ENCODE measurements around the gene SPAG16.

The SPAG16 gene

DNA sequence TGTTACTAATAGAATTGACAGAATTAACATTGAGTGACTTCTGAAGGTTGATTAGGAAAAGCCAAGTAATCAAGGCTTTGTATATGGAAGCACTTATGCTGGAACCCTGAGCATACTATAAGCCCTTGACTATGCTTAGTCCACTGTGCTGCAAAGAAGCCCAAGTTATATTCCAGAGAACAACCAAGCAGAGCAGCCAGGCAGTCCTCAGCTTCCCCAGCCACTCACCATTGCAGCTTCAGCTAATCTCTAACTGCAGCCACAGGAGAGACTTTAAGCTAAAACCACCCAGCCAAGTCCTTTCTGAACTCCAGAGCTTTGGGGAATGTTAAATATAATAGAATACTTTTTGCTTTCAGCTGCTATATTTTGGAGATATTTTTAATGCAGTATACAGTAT lies 962.2 kb downstream of the SPAG16 start:
- Histone ChIP-seq H3K9ac (ENCODE audit: insufficient read length) (no peak overlapping the region), H3K27ac (no peak overlapping the region), H3K9me3 (ENCODE audit: low read depth, low read length) (no peaks in the 10 kb centered on the region), H3K36me3 (ENCODE audit: insufficient read depth, low read length) (no peaks in the 10 kb centered on the region), H3K4me3 (no peak overlapping the region)
- TF ChIP-seq FOXP2 (optimal IDR thresholded peaks at IDR 0.05; ENCODE audit: control extremely low read depth, extremely low read length, insufficient read depth) (no peak), POLR2AphosphoS5 (IDR thresholded peaks at IDR 0.05; ENCODE audit: borderline replicate concordance, low read depth, low read length) (no peak), EZH2 (IDR thresholded peaks at IDR 0.05) (no peak)
- no peak for DNase-seq (ENCODE audit: low read depth, low spot score)

DNA sequence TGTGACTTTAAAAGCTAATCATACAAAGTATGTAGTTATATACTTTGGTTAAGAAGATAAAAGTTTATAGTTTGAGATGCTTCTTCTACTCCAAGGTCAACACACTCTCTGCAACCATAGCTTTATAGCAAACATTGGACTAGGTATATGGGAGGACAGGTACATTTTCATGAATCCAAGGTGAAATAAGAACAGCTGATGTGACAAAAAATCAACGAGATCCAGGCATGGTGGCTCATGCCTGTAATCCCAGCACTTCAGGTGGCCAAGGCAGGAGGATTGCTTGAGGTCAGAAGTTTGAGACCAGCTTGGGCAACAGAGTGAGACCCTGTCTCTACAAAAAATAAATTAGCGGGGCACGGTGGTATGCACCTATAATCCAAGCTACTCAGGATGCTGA lies 963.3 kb downstream of the SPAG16 start:
- Histone ChIP-seq H3K9me3 (ENCODE audit: low read depth, low read length) (no peaks in the 10 kb centered on the region), H3K36me3 (ENCODE audit: insufficient read depth, low read length) (no peaks in the 10 kb centered on the region), H3K27ac (no peak overlapping the region), H3K9ac (ENCODE audit: insufficient read length) (no peak overlapping the region), H3K4me3 (no peak overlapping the region)
- no peak for TF ChIP-seq POLR2AphosphoS5 (IDR thresholded peaks at IDR 0.05; ENCODE audit: borderline replicate concordance, low read depth, low read length)
- TF ChIP-seq FOXP2 (optimal IDR thresholded peaks at IDR 0.05; ENCODE audit: control extremely low read depth, extremely low read length, insufficient read depth), result no peak
- no peak for TF ChIP-seq EZH2 (IDR thresholded peaks at IDR 0.05)
- no peak for DNase-seq (ENCODE audit: low read depth, low spot score)

DNA sequence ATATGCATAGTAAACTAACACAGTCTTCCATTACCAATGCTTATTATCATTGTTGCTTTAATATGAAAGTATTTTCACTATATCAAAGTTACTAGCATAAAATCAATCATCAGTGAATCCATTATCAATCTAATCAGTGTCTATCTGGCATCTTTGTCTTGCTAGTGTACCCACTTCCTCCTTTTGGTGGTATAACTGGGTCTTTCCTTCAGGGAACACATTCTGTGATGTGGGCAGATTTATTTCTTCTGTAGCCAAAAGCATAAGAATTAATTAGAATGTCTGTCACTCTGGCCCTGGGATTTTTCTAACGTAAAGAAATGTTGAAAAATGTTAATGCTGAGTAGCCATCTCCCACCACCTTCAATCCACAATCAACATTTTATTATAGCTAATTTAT lies 970.8 kb downstream of the SPAG16 start:
- no peak for DNase-seq (ENCODE audit: low read depth, low spot score)
- no peak for TF ChIP-seq EZH2 (IDR thresholded peaks at IDR 0.05)
- no peak; the same call in 1 of the 2 replicates for TF ChIP-seq POLR2AphosphoS5 (IDR thresholded peaks at IDR 0.05; ENCODE audit: borderline replicate concordance, low read depth, low read length)
- TF ChIP-seq FOXP2 (optimal IDR thresholded peaks at IDR 0.05; ENCODE audit: control extremely low read depth, extremely low read length, insufficient read depth), result no peak
- peak overlapping the region; percentile 55; the same call in 1 of the 2 replicates for H3K4me3 ChIP-seq
- H3K9ac ChIP-seq (ENCODE audit: insufficient read length), result no peak overlapping the region
- H3K36me3 ChIP-seq (ENCODE audit: insufficient read depth, low read length), result no peaks in the 10 kb centered on the region
- H3K9me3 ChIP-seq (ENCODE audit: low read depth, low read length), result no peaks in the 10 kb centered on the region
- peak overlapping the region; percentile 73 for H3K27ac ChIP-seq

DNA sequence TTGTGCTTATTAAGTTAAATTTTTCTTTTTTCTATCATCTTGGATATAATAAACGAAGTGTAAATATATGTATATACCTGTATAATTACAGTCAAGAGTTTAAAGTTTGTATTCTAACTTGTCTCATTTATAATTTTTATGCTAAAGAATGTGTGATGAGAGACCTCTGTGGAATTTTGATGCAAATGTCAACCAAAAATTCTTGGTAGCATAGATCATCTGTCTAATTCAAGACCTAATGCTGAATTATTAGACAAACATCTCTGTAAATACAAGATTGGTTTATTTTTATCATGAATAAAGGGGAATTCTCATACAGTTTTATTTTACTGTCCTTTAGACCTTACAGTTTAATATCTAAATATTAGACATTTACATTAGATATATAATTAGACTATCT lies 977.4 kb downstream of the SPAG16 start:
- no peak for TF ChIP-seq POLR2AphosphoS5 (IDR thresholded peaks at IDR 0.05; ENCODE audit: borderline replicate concordance, low read depth, low read length)
- TF ChIP-seq FOXP2 (optimal IDR thresholded peaks at IDR 0.05; ENCODE audit: control extremely low read depth, extremely low read length, insufficient read depth), result no peak
- no peak for TF ChIP-seq EZH2 (IDR thresholded peaks at IDR 0.05)
- no peaks in the 10 kb centered on the region for H3K36me3 ChIP-seq (ENCODE audit: insufficient read depth, low read length)
- no peaks in the 10 kb centered on the region for H3K9me3 ChIP-seq (ENCODE audit: low read depth, low read length)
- no peak for DNase-seq (ENCODE audit: low read depth, low spot score)
- no peak overlapping the region for H3K9ac ChIP-seq (ENCODE audit: insufficient read length)
- H3K4me3 ChIP-seq, result no peak overlapping the region
- H3K27ac ChIP-seq, result no peak overlapping the region

DNA sequence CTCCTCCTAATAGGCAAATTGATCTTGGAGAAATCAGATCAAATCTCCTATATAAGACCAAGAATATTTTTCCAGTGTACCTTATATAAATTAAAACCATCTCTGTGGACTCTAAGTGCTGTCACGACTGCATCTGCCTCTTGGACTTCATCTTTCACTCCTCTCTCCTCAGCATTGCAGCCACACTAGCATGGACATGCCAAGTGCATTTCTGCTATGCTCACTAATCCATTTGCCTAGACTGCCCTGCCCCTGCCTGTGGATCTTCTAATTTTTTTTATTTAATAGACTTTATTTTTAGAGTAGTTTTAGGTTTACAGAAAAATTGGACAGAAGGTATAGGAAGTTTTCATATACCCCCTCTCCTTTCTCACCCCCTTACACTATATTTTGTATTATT lies 979.9 kb downstream of the SPAG16 start:
- H3K9ac ChIP-seq (ENCODE audit: insufficient read length), result no peak overlapping the region
- no peaks in the 10 kb centered on the region for H3K9me3 ChIP-seq (ENCODE audit: low read depth, low read length)
- no peak overlapping the region for H3K27ac ChIP-seq
- DNase-seq (ENCODE audit: low read depth, low spot score), result no peak
- no peak overlapping the region for H3K4me3 ChIP-seq
- H3K36me3 ChIP-seq (ENCODE audit: insufficient read depth, low read length), result no peaks in the 10 kb centered on the region
- TF ChIP-seq EZH2 (IDR thresholded peaks at IDR 0.05), result no peak

DNA sequence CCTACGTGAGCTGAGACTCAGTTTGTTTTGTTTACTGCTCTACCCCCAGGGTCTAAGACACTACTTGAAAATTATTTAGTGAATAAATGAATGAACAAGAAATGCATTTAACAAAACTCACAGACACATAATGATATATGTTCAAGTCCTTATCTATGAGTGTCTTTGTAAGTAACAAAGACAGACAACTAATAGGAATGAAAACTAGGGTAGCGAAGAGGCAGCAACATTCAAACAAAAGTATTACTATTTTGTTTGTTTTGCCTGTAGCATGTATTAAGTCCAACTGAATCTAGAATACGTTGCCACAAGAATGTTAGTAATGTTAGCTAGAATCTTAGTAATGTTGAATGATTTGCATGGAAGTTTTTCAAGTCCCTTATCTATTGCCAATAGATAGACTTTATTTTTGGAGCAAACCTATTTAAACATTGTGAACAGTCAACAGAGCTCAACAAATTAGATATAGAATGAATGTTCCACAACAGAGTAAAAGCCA lies 981.8 kb downstream of the SPAG16 start:
- Histone ChIP-seq H3K9ac (ENCODE audit: insufficient read length) (no peak overlapping the region), H3K4me3 (no peak overlapping the region), H3K27ac (no peak overlapping the region), H3K9me3 (ENCODE audit: low read depth, low read length) (no peaks in the 10 kb centered on the region), H3K36me3 (ENCODE audit: insufficient read depth, low read length) (no peaks in the 10 kb centered on the region)
- DNase-seq (ENCODE audit: low read depth, low spot score), result no peak
- no peak for TF ChIP-seq FOXP2 (optimal IDR thresholded peaks at IDR 0.05; ENCODE audit: control extremely low read depth, extremely low read length, insufficient read depth)

DNA sequence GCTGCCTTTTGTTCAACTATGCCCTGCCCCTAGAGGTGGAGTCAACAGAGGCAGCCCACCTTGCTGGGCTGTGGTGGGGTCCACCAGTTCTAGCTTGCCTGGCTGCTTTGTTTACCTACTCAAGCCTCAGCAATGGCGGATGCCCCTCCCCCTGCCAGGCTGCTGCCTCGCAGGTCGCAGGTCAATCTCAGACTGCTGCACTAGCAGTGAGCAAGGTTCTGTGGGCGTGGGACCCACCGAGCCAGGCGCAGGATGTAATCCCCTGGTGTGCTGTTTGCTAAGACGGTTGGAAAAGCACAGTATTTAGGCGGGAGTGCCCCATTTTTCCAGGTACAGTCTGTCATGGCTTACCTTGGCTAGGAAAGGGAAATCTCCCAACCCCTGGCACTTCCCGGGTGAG lies 993.6 kb downstream of the SPAG16 start:
- Histone ChIP-seq H3K9me3 (ENCODE audit: low read depth, low read length) (no peaks in the 10 kb centered on the region), H3K27ac (no peak overlapping the region), H3K36me3 (ENCODE audit: insufficient read depth, low read length) (no peaks in the 10 kb centered on the region), H3K9ac (ENCODE audit: insufficient read length) (no peak overlapping the region), H3K4me3 (no peak overlapping the region)
- DNase-seq (ENCODE audit: low read depth, low spot score), result no peak
- no peak for TF ChIP-seq POLR2AphosphoS5 (IDR thresholded peaks at IDR 0.05; ENCODE audit: borderline replicate concordance, low read depth, low read length)
- TF ChIP-seq EZH2 (IDR thresholded peaks at IDR 0.05), result no peak
- TF ChIP-seq FOXP2 (optimal IDR thresholded peaks at IDR 0.05; ENCODE audit: control extremely low read depth, extremely low read length, insufficient read depth), result no peak

DNA sequence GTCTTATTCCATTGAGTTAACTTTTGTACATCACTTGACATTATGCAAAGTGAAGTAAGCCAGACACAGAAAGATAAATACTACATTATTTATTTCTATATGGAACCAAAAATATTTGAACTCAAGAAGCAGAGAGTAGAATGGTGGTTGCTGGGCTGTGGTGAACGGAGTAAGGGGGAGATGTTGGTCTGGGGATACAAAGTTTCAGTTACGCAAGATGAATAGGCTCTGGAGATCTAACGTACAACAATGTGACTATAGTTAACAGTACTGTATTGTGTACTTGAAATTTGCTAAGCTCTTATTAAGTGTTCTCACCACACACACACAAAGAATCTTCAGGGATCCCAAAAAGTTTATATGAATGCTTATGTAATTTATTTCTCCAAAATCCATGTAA lies 1001.7 kb downstream of the SPAG16 start:
- Histone ChIP-seq H3K9me3 (ENCODE audit: low read depth, low read length) (no peaks in the 10 kb centered on the region), H3K4me3 (no peak overlapping the region), H3K9ac (ENCODE audit: insufficient read length) (no peak overlapping the region), H3K27ac (no peak overlapping the region), H3K36me3 (ENCODE audit: insufficient read depth, low read length) (no peaks in the 10 kb centered on the region)
- TF ChIP-seq EZH2 (IDR thresholded peaks at IDR 0.05) (no peak), FOXP2 (optimal IDR thresholded peaks at IDR 0.05; ENCODE audit: control extremely low read depth, extremely low read length, insufficient read depth) (no peak), POLR2AphosphoS5 (IDR thresholded peaks at IDR 0.05; ENCODE audit: borderline replicate concordance, low read depth, low read length) (no peak)
- DNase-seq (ENCODE audit: low read depth, low spot score), result no peak

DNA sequence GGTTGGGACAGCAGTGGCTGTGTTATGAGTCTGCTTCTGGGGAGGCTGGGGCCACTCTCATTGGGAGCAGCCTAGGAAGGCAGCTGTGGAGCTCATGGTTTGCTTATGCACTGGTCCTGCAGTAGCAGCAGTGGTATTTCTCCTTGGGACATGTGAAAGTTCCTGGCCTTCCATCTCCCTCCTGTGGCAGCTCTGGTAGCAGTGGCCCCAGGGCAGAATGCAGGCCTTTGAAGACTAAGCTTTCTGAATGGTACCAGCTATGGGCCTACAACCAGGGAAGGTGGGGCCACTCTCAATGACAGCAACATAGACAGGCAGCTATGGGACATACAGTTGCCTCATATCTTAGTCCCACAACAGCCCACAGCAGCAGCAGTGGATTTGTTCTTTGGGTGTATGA lies 1009.3 kb downstream of the SPAG16 start:
- no peak overlapping the region for H3K9ac ChIP-seq (ENCODE audit: insufficient read length)
- no peak for TF ChIP-seq EZH2 (IDR thresholded peaks at IDR 0.05)
- TF ChIP-seq POLR2AphosphoS5 (IDR thresholded peaks at IDR 0.05; ENCODE audit: borderline replicate concordance, low read depth, low read length), result no peak
- no peak for TF ChIP-seq FOXP2 (optimal IDR thresholded peaks at IDR 0.05; ENCODE audit: control extremely low read depth, extremely low read length, insufficient read depth)
- no peak overlapping the region for H3K4me3 ChIP-seq
- no peaks in the 10 kb centered on the region for H3K9me3 ChIP-seq (ENCODE audit: low read depth, low read length)
- DNase-seq (ENCODE audit: low read depth, low spot score), result no peak
- no peak overlapping the region for H3K27ac ChIP-seq
- H3K36me3 ChIP-seq (ENCODE audit: insufficient read depth, low read length), result no peaks in the 10 kb centered on the region
